Astrocyte of the cerebellum (primary cell): ENCODE measurements around the gene ANKRD22.
A peak's percentile ranks its signal among the peaks of the same experiment; 100 is the strongest.

Experiments used
- DNase-seq: peaks from one replicate; pipeline ENCODE4 v3.0.0-alpha.2; 2011; ENCODE audit warnings: low read depth
- H3K4me3 ChIP-seq: 2 replicates; pipeline ENCODE4 v1.5.1; 2011; ENCODE audit warnings: mild to moderate bottlenecking, low read depth, low read length, moderate library complexity
- in situ Hi-C: cut with HindIII; loops from 2 replicates; pipeline ENCODE4 v1.10.0; 2017; ENCODE audit warnings: low sequenced_read_pairs
- TF ChIP-seq, protein P1 (sequence below): IDR thresholded peaks from 2 replicates; pipeline ENCODE4 v1.5.1; 2012; ENCODE audit warnings: low read length, low read depth, moderate library complexity, mild to moderate bottlenecking; ENCODE audit errors: missing control alignments

Gene ANKRD22

DNA sequence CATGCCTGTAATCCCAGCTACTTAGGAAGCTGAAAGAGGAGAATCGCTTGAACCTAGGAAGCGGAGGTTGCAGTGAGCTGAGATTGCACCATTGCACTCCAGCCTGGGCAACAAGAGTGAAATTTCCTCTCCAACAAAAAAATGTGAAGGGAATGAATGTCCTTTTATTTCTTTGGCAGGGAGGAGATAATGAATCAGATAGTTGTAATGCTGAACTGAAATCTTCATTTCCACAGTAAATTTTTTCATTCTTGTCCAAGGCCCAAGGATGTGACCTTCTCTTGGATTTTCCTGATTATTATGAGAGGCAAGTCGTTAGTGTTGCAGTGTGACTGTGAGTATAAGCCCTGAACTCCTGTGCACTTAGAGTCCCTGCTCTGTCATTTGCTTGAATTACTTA lies 42.0 kb upstream of the ANKRD22 start:
- TF ChIP-seq, protein P1, sequence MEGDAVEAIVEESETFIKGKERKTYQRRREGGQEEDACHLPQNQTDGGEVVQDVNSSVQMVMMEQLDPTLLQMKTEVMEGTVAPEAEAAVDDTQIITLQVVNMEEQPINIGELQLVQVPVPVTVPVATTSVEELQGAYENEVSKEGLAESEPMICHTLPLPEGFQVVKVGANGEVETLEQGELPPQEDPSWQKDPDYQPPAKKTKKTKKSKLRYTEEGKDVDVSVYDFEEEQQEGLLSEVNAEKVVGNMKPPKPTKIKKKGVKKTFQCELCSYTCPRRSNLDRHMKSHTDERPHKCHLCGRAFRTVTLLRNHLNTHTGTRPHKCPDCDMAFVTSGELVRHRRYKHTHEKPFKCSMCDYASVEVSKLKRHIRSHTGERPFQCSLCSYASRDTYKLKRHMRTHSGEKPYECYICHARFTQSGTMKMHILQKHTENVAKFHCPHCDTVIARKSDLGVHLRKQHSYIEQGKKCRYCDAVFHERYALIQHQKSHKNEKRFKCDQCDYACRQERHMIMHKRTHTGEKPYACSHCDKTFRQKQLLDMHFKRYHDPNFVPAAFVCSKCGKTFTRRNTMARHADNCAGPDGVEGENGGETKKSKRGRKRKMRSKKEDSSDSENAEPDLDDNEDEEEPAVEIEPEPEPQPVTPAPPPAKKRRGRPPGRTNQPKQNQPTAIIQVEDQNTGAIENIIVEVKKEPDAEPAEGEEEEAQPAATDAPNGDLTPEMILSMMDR, result no peak
- no peak for DNase-seq
- no peak overlapping the region for H3K4me3 ChIP-seq
- in situ Hi-C loops, result no loop called here

DNA sequence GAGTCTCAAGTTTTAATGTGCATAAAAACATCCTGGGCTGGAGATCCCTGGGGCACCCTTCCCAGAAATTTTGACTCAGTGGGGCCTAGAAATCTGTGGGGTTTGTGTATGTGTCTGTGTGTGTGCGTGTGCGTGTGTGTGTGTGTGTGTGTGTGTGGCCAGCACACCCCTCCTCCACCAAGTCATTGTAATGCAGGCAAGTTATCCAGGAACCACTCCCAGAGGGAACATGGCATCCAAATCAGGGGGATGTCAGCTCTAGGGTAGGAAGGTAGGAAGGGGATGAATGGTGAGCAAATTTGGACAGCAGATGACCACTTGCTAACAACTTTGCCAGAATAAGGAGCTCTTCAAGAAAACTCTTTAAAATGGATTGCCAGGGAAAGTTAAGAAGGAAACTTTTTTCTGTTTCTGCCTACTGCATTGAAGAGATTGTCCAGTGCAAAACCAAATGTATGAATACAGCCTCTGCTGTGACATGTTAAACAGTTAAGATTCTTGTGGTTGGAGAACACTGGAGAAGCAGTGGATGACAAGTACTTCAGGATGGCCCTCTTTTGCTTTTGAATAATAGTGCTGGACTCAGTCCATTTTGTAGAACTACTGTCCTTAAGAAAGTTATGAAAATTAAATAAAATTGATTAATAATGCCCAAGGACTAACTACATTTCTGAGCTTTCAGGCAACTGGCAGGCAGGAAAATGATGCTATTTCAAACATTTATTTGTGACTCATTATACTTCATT lies 40.8 kb upstream of the ANKRD22 start:
- TF ChIP-seq, protein P1, result no peak
- H3K4me3 ChIP-seq, result no peak overlapping the region
- in situ Hi-C loops, result no loop called here
- peak; percentile 37 for DNase-seq

DNA sequence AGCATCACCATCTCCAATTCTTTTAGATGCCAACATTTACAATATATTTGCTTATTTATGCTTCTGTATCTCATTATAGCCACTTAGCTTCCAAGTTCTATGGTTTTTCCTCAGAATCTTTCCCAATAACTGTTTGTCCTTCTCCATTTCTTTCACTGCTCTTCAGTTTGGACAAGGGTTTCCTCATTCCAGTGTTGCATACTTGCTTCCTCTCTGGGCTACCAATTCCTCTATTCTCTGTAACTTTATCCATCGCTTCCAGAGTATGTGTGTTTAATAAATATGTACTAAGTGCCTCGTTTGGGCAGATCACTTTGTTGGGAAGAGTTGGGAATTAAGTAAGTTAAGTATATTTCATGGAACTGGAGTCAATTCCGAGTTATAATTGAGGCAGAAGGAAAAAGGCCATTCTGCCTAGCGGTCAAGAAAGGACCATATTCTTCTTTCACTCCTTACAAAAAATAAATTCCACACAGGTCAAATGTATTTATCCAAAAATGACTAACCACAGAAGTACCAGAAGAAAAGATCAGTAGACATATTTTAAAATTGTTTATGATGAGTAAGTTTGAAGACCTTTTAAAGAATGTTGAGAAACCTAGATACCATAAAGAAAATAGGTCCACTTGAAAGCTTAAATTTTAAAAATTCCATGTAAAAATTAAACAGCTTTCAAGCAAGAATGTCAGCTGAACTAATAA lies 39.2 kb upstream of the ANKRD22 start:
- no peak for DNase-seq
- TF ChIP-seq, protein P1, result no peak
- in situ Hi-C loops, result no loop called here
- H3K4me3 ChIP-seq, result no peak overlapping the region

DNA sequence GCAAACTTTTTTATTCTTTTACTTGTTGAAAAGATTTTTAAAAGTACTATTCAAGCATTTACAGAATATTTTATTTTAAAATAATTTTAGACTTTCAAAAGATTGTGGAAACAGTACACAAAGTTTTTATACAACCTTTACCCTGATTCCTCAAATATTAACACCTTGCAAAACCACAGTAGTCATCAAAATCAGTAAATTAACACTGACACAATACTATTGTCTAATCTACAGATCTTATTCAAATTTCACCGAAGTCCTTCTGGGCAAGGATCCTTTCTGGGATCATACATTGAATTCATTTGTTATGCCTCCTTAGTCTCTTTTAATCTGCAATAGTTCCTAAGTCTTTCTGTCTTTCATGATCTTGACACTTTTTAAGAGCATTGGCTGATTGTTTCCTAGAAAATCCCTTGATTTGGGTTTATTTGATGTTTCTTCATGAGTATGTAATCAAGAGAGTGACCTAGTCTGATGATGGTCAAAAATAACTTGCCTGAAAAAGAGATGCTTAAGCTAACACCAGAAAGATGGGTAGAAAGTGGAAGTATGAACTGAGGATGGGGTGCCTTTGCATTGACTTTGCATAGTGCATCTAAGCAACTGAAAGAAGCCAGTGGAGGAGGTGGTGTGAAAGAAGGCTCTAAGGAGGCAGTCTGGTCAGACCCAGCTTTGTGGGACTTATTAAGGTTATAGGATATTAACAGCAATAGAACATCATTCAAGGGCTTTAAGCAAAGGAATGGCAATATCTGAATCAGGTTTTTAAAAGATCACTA lies 38.1 kb upstream of the ANKRD22 start:
- no peak for DNase-seq
- in situ Hi-C loops, result no loop called here
- no peak overlapping the region for H3K4me3 ChIP-seq
- TF ChIP-seq, protein P1, result no peak

DNA sequence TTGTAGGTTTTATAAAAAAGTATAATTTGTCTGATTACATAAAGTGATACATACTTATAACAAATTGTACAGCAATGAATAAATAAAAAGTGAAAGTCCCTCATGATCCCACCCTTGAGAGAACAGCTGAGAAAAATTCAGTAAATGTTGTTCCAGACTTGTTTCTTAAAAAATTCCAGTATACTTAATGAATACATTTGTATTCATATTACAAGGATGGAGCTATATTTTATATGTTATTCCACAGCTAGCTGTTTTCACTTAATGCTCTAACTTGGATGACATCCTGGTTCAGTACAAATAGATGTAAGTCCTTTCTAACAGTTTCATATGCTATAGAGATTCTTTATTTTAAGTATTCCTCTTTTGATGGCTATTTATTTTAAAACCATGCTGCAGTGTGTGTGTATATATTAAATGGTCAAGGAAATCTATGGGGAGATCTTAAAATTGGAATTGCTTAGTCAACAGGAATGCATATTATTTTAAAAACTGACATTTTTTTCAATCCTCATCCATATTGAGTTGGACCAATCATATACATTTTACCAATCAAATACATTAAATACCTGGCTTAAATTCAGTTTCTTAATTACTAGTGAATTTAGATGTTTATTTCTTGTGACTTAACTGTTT lies 37.3 kb upstream of the ANKRD22 start:
- TF ChIP-seq, protein P1, result no peak
- DNase-seq, result no peak
- H3K4me3 ChIP-seq, result no peak overlapping the region
- in situ Hi-C loops, result no loop called here

DNA sequence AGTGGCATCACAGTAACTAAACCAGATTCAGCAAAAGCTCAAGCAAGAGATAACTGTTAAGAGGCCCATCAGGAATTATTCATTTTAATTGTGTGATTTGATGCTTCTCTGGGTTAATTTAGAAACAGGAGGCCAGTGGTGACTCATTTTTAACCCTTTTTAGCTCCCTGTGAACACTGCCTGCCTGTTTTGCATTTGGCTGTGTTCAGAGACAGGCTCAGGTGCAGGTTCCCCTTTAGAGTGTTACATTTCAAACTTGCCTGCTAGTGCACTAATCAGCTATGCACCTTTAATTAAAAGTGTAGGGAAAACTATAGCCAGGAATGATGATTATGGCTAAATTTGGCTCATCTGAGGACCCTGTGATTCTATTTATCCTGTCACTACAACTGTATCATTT lies 34.9 kb upstream of the ANKRD22 start:
- DNase-seq, result no peak
- in situ Hi-C loops, result no loop called here

More for the DNA sequence above, 34.9 kb upstream of the ANKRD22 start:
- H3K4me3 ChIP-seq, result no peak overlapping the region
- TF ChIP-seq, protein P1, result no peak
